Body of pancreas (tissue), 4 donors: ENCODE results near the gene KCNH1.

Source experiments
- CTCF ChIP-seq, 7 experiments: fragments of 450-650 bp in 4 of 7; fragments of 200-600 bp in 3 of 7; sonication (generic) in 3 of 7; IDR thresholded peaks; one replicate each; pipeline ENCODE4 v1.5.1; 2016 to 2019; ENCODE audit warnings: antibody characterized with exemption in 7 of 7
- POLR2A ChIP-seq, 3 donors: fragments of 450-650 bp; IDR thresholded peaks; one replicate each; pipeline ENCODE4 v1.6.1; 2016; ENCODE audit warnings: antibody characterized with exemption in 3 of 3, mild to moderate bottlenecking in 2 of 3

GRCh38 chr1:210751911-210752310, 382.0 kb downstream of the KCNH1 start:
- no peak for TF ChIP-seq POLR2A (IDR thresholded peaks at IDR 0.05)
- TF ChIP-seq CTCF (IDR thresholded peaks at IDR 0.05), result no peak
